H1 (cell line): Measurements from ENCODE around the gene LMAN1. TPM values are rescaled to one million over a fixed set of nuclear protein-coding genes. Genes with fewer than 3 reads are reported as not detected.

Experiments used
- CTCF ChIA-PET: fragments of 300-600 bp; sonication (Branson Sonifier 250); formaldehyde crosslinking; loops from one replicate; lab custom pipeline; 2021; ENCODE audit not compliant: partially characterized antibody; lab: Charles Lee
- POLR2A ChIA-PET: fragments of 300-600 bp; sonication (Branson Sonifier 250); formaldehyde crosslinking; loops from one replicate; lab custom pipeline; 2021; ENCODE audit warnings: inconsistent platforms; ENCODE audit not compliant: partially characterized antibody; lab: Charles Lee
- DNase-seq, 2 experiments: peaks; one replicate each; pipeline versions ENCODE4 v3.0.0 to v3.0.0-alpha.2; 2010 to 2022; ENCODE audit warnings: low spot score in 2 of 2, low read depth in 1 of 2, mixed read lengths in 1 of 2
- FAIRE-seq: peaks from 2 replicates; lab custom pipeline; 2011; peaks lifted over from hg19 to GRCh38; lab: Jason Lieb, UNC
- H2AFZ ChIP-seq: 2 replicates; pipeline ENCODE4 v1.8.1; 2012; ENCODE audit warnings: low read length, inconsistent platforms
- H2AK5ac ChIP-seq: 2 replicates; pipeline ENCODE4 v1.6.1; 2013; ENCODE audit warnings: low read depth, low read length
- H2BK120ac ChIP-seq: replicated peaks from 2 replicates; pipeline ENCODE3; 2013; ENCODE audit warnings: low read depth, low read length, inconsistent platforms
- H2BK12ac ChIP-seq: 2 replicates; pipeline ENCODE4 v1.6.1; 2013; ENCODE audit warnings: low read depth, low read length
- H2BK15ac ChIP-seq: 2 replicates; pipeline ENCODE4 v1.6.1; 2013; ENCODE audit warnings: low read length
- H2BK20ac ChIP-seq: 2 replicates; pipeline ENCODE4 v1.6.1; 2013; ENCODE audit warnings: low read length
- H2BK5ac ChIP-seq: 2 replicates; pipeline ENCODE4 v1.6.1; 2013; ENCODE audit warnings: low read depth, low read length
- H3K14ac ChIP-seq: 2 replicates; pipeline ENCODE4 v1.6.1; 2013; ENCODE audit warnings: inconsistent platforms; ENCODE audit not compliant: insufficient read length
- H3K18ac ChIP-seq: 2 replicates; pipeline ENCODE4 v1.6.1; 2013; ENCODE audit warnings: low read length; ENCODE audit errors: extremely low read depth
- H3K23ac ChIP-seq: 2 replicates; pipeline ENCODE4 v1.6.1; 2013; ENCODE audit warnings: inconsistent platforms; ENCODE audit not compliant: insufficient read length
- H3K23me2 ChIP-seq: 2 replicates; pipeline ENCODE4 v1.6.1; 2013; ENCODE audit warnings: low read depth, low read length
- H3K27ac ChIP-seq: 2 replicates; pipeline ENCODE4 v1.6.1; 2011; ENCODE audit warnings: low read depth, low read length, inconsistent platforms
- H3K27me3 ChIP-seq, 4 experiments: replicated peaks in 1 of 4; 1 replicate in 1 of 4; 2 replicates in 3 of 4; pipeline versions ENCODE4 v1.6.1 to v1.8.1; 2011 to 2013; ENCODE audit warnings: low read length in 3 of 4, mild to moderate bottlenecking in 3 of 4, inconsistent platforms in 2 of 4, mixed read lengths in 2 of 4, moderate library complexity in 1 of 4; ENCODE audit not compliant: control insufficient read depth in 3 of 4, insufficient read depth in 3 of 4; ENCODE audit errors: extremely low read depth in 1 of 4
- H3K36me3 ChIP-seq, 4 experiments: 2 replicates each; pipeline versions ENCODE4 v1.6.1 to v1.8.1; 2011 to 2013; ENCODE audit warnings: mild to moderate bottlenecking in 4 of 4, low read length in 3 of 4, moderate library complexity in 2 of 4, control low read depth in 1 of 4, inconsistent platforms in 1 of 4; ENCODE audit not compliant: insufficient read depth in 4 of 4, control insufficient read depth in 2 of 4
- H3K4ac ChIP-seq: replicated peaks from 2 replicates; pipeline ENCODE3; 2013; ENCODE audit warnings: low read length, low read depth, mixed read lengths, inconsistent platforms; ENCODE audit not compliant: insufficient read length
- H3K4me1 ChIP-seq, 4 experiments: replicated peaks in 1 of 4; 1 replicate in 1 of 4; 2 replicates in 3 of 4; pipeline versions ENCODE4 v1.6.1 to v1.8.1; 2011 to 2013; ENCODE audit warnings: low read length in 3 of 4, inconsistent platforms in 2 of 4, mixed read lengths in 1 of 4; ENCODE audit not compliant: insufficient read depth in 4 of 4, control insufficient read depth in 3 of 4
- H3K4me2 ChIP-seq, 2 experiments: 2 replicates each; pipeline versions ENCODE4 v1.6.1 to v1.8.1; 2011 to 2013; ENCODE audit warnings: low read depth in 2 of 2, low read length in 2 of 2, control low read depth in 1 of 2, inconsistent platforms in 1 of 2, mild to moderate bottlenecking in 1 of 2; ENCODE audit not compliant: insufficient read depth in 1 of 2
- H3K4me3 ChIP-seq, 4 experiments: fragments of 200-600, 300-600 bp in 1 of 4; sonication (generic), shearing (Covaris generic), sonication (Bioruptor Twin) in 1 of 4; 2 replicates each; pipeline versions ENCODE4 v1.5.1 to v1.8.1; 2011 to 2016; ENCODE audit warnings: low read length in 4 of 4, low read depth in 3 of 4, control low read depth in 2 of 4, inconsistent platforms in 2 of 4, mild to moderate bottlenecking in 2 of 4, mixed read lengths in 1 of 4, moderate library complexity in 1 of 4; ENCODE audit not compliant: insufficient read depth in 2 of 4; ENCODE audit errors: extremely low read depth in 1 of 4
- H3K56ac ChIP-seq: replicated peaks from 2 replicates; pipeline ENCODE3; 2013; ENCODE audit warnings: low read depth, mild to moderate bottlenecking, mixed read lengths, low read length, inconsistent platforms; ENCODE audit not compliant: insufficient read length
- H3K79me1 ChIP-seq: 2 replicates; pipeline ENCODE4 v1.6.1; 2013; ENCODE audit warnings: low read depth, low read length, control low read depth
- H3K79me2 ChIP-seq, 2 experiments: 2 replicates each; pipeline versions ENCODE4 v1.6.1 to v1.8.1; 2012 to 2013; ENCODE audit warnings: low read length in 2 of 2, mild to moderate bottlenecking in 2 of 2, inconsistent platforms in 1 of 2; ENCODE audit not compliant: insufficient read depth in 2 of 2, control insufficient read depth in 1 of 2
- H3K9ac ChIP-seq, 4 experiments: replicated peaks in 1 of 4; 1 replicate in 1 of 4; 2 replicates in 3 of 4; pipeline versions ENCODE4 v1.6.1 to v1.8.1; 2011 to 2013; ENCODE audit warnings: low read depth in 3 of 4, low read length in 3 of 4, control low read depth in 2 of 4, mild to moderate bottlenecking in 2 of 4, moderate library complexity in 2 of 4, inconsistent platforms in 1 of 4; ENCODE audit errors: extremely low read depth in 1 of 4
- H3K9me3 ChIP-seq, 2 experiments: 2 replicates each; pipeline versions ENCODE4 v1.6.1 to v1.8.1; 2012 to 2013; ENCODE audit warnings: mild to moderate bottlenecking in 2 of 2, moderate library complexity in 2 of 2, control low read depth in 1 of 2, inconsistent platforms in 1 of 2, low read depth in 1 of 2, low read length in 1 of 2, mixed read lengths in 1 of 2; ENCODE audit not compliant: insufficient read depth in 2 of 2
- H4K20me1 ChIP-seq, 2 experiments: replicated peaks in 1 of 2; 2 replicates each; pipeline versions ENCODE3 to v1.8.1; 2011 to 2013; ENCODE audit warnings: inconsistent platforms in 2 of 2, low read length in 2 of 2, mild to moderate bottlenecking in 1 of 2; ENCODE audit not compliant: insufficient read depth in 2 of 2, control insufficient read depth in 1 of 2
- H4K5ac ChIP-seq: 2 replicates; pipeline ENCODE4 v1.6.1; 2013; ENCODE audit warnings: low read length, low read depth, mixed read lengths, inconsistent platforms; ENCODE audit not compliant: insufficient read length
- H4K8ac ChIP-seq: 2 replicates; pipeline ENCODE4 v1.8.0; 2013; ENCODE audit warnings: mild to moderate bottlenecking, moderate library complexity, low read length, inconsistent platforms; ENCODE audit not compliant: insufficient read depth; ENCODE audit errors: extremely low read depth
- H4K91ac ChIP-seq: replicated peaks from 2 replicates; pipeline ENCODE3; 2013; ENCODE audit warnings: low read length, mixed read lengths, inconsistent platforms; ENCODE audit not compliant: insufficient read length
- JUN ChIP-seq: IDR thresholded peaks from 2 replicates; pipeline ENCODE4 v1.6.1; 2011; ENCODE audit warnings: low read depth, mild to moderate bottlenecking, improper control_type of control experiment, low read length
- SIRT6 ChIP-seq: IDR thresholded peaks from one replicate; pipeline ENCODE4 v1.7.1; 2012; ENCODE audit warnings: low read length, inconsistent platforms
- WGBS, 2 experiments: shearing (Covaris generic) in 1 of 2; methylation state at CpG; one replicate each; pipeline versions ENCODE4 v1.1.6 to v1.1.7; 2013 to 2015; ENCODE audit warnings: low lambda C conversion rate in 2 of 2, mixed read lengths in 2 of 2, inconsistent platforms in 1 of 2, low coverage in 1 of 2, missing lambda C conversion rate in 1 of 2; ENCODE audit not compliant: insufficient replicate concordance in 2 of 2, insufficient coverage in 1 of 2, insufficient read length in 1 of 2; ENCODE audit errors: extremely low coverage in 1 of 2, missing lambda C conversion rate in 1 of 2; 5-methylcytosine and 5-hydroxymethylcytosine counted together
- polyA plus RNA-seq, 7 experiments: library from polyadenylated mRNA; depleted of rRNA in 3 of 7; stranded (reverse) in 5 of 7; unstranded in 2 of 7; fragments of >200 nt in 5 of 7; fragments of 200-250 nt in 2 of 7; gene quantifications; 1 replicate in 5 of 7; 2 replicates in 1 of 7; 4 replicates in 1 of 7; pipeline versions ENCODE4 v1.2.1 to v1.2.3, GENCODE V29; 2011 to 2013; ENCODE audit warnings: missing spikeins in 2 of 7, mixed read lengths in 2 of 7
- total RNA-seq: library from RNA; stranded (reverse); fragmentation: NEBNext Ultra II Directional; extraction: Animal tissue kit (Norgen Biotek cat#: 25700); gene quantifications from 2 replicates; pipeline ENCODE4 v1.2.1, GENCODE V29; 2021

Gene LMAN1
- total and polyA plus RNA-seq, 2 of the 8 experiments (the other 6 are each of a cell fraction or from before 2014, with no cell fraction given) = 20.3 to 73.6 TPM

GRCh38 chr18:59377613-59378337 is 18.7 kb upstream of the LMAN1 start:
- no peaks in the 10 kb centered on the region for H3K27me3 ChIP-seq
- 87% methylated on average over 5 of the region's 5 CpGs; no CpG with 5 or more reads in 1 of the 2 experiments for WGBS, 2 experiments
- TF ChIP-seq SIRT6 (no peak), JUN (no peak)

More at GRCh38 chr18:59377613-59378337, 18.7 kb upstream of the LMAN1 start:
- Histone ChIP-seq H3K23me2 (no peaks in the 10 kb centered on the region), H4K20me1 (no peaks in the 10 kb centered on the region), H3K79me1 (no peaks in the 10 kb centered on the region), H3K56ac (no peak overlapping the region), H3K18ac (no peak overlapping the region), H2BK15ac (no peak overlapping the region), H3K4ac (no peak overlapping the region), H3K27ac (no peak overlapping the region), H3K4me3 (no peak overlapping the region), H3K36me3 (no peaks in the 10 kb centered on the region), H2BK120ac (no peak overlapping the region), H2BK5ac (no peak overlapping the region), H3K79me2 (no peaks in the 10 kb centered on the region), H2BK12ac (no peak overlapping the region), H3K4me1 (peaks cover 0 to 3% (median 0%) of the 10 kb centered on the region in 4 experiments; a peak in 1 of 7 replicates), H2BK20ac (no peak overlapping the region), H3K4me2 (no peak overlapping the region), H3K14ac (no peak overlapping the region), H2AK5ac (no peak overlapping the region), H3K9ac (no peak overlapping the region), H4K5ac (no peak overlapping the region), H2AFZ (no peak overlapping the region), H3K23ac (no peak overlapping the region), H4K91ac (no peak overlapping the region), H4K8ac (no peak overlapping the region), H3K9me3 (no peaks in the 10 kb centered on the region)
- ChIA-PET POLR2A (interaction anchor here (1.1 to 1.2 kb wide), 2 partner anchors 18 to 64 kb away, joined by 3 read pairs; no protein-coding TSS in a partner anchor), CTCF (interaction anchor here (2.1 kb wide), 1 partner anchor 128 kb away, joined by 4 read pairs; no protein-coding TSS in a partner anchor)
- FAIRE-seq = no peak
- DNase-seq = no peak
